ENCODE data around the gene NELFB.

GRCh38 chr9:137276473-137277328 is 21.6 kb downstream of the NELFB start:
- TF ChIP-seq CTCF (IDR thresholded peaks at IDR 0.05; ENCODE audit: poor library complexity, severe bottlenecking): no peak
- TF ChIP-seq EZH2 (IDR thresholded peaks at IDR 0.05; ENCODE audit: borderline replicate concordance, insufficient read depth, low read length, poor library complexity, severe bottlenecking): no peak
- TF ChIP-seq REST (IDR thresholded peaks at IDR 0.05; ENCODE audit: borderline replicate concordance): no peak
- TF ChIP-seq POLR2AphosphoS5 (IDR thresholded peaks at IDR 0.05): no peak
- TF ChIP-seq EP300 (conservative IDR thresholded peaks at IDR 0.05; ENCODE audit: poor library complexity, severe bottlenecking): no peak
- no peak for TF ChIP-seq TAF1 (IDR thresholded peaks at IDR 0.05; ENCODE audit: low read depth)
